HG03060 (cell line): ENCODE data around the gene SLC2A14.
"Not testable (repeated sequence)": the region's sequence is repeated elsewhere in the genome, so short reads cannot be mapped to it uniquely, and the experiment has no call there.

Source experiments
- ATAC-seq: cut with Tn5 transposase; IDR thresholded peaks from one replicate; pipeline ENCODE4 v1.9.1; 2021; ENCODE audit warnings: low read depth, moderate number of reproducible peaks; ENCODE audit not compliant: unreplicated experiment

The SLC2A14 gene

GRCh38 chr12:7877420-7877819 is 4.7 kb upstream of the SLC2A14 start:
- ATAC-seq = no peak

- ATAC-seq = no peak
Observed at GRCh38 chr12:7870335-7870734, 2.4 kb downstream of the SLC2A14 start.

GRCh38 chr12:7869137-7869536 is 3.6 kb downstream of the SLC2A14 start:
- no peak for ATAC-seq

- ATAC-seq = no peak
Observed at GRCh38 chr12:7868391-7868790, 4.3 kb downstream of the SLC2A14 start.

GRCh38 chr12:7864601-7865150 is 8.0 kb downstream of the SLC2A14 start:
- ATAC-seq = no peak

- not testable (repeated sequence) for ATAC-seq
Observed at GRCh38 chr12:7862814-7863348, 9.8 kb downstream of the SLC2A14 start.

- not testable (repeated sequence) for ATAC-seq
Observed at GRCh38 chr12:7862301-7862700, 10.4 kb downstream of the SLC2A14 start.

GRCh38 chr12:7859552-7859951 is 13.2 kb downstream of the SLC2A14 start:
- no peak for ATAC-seq

- ATAC-seq = no peak
Observed at GRCh38 chr12:7857971-7858370, 14.7 kb downstream of the SLC2A14 start.

- no peak for ATAC-seq
Observed at GRCh38 chr12:7856516-7856915, 16.2 kb downstream of the SLC2A14 start.

- no peak for ATAC-seq
Observed at GRCh38 chr12:7853557-7853956, 19.2 kb downstream of the SLC2A14 start.

GRCh38 chr12:7851622-7852081 is 21.1 kb downstream of the SLC2A14 start:
- ATAC-seq = not testable (repeated sequence)

- not testable (repeated sequence) for ATAC-seq
Observed at GRCh38 chr12:7850099-7850498, 22.6 kb downstream of the SLC2A14 start.

GRCh38 chr12:7848098-7848422 is 24.7 kb downstream of the SLC2A14 start:
- not testable (repeated sequence) for ATAC-seq

- not testable (repeated sequence) for ATAC-seq
Observed at GRCh38 chr12:7847226-7848097, 25.3 kb downstream of the SLC2A14 start.

GRCh38 chr12:7844116-7844515 is 28.6 kb downstream of the SLC2A14 start:
- ATAC-seq = no peak

- not testable (repeated sequence) for ATAC-seq
Observed at GRCh38 chr12:7843583-7843982, 29.1 kb downstream of the SLC2A14 start.

- not testable (repeated sequence) for ATAC-seq
Observed at GRCh38 chr12:7843149-7843548, 29.6 kb downstream of the SLC2A14 start.

- not testable (repeated sequence) for ATAC-seq
Observed at GRCh38 chr12:7842444-7842843, 30.3 kb downstream of the SLC2A14 start.

GRCh38 chr12:7839848-7840247 is 32.9 kb downstream of the SLC2A14 start:
- ATAC-seq = not testable (repeated sequence)

- not testable (repeated sequence) for ATAC-seq
Observed at GRCh38 chr12:7839226-7839625, 33.5 kb downstream of the SLC2A14 start.

- no peak for ATAC-seq
Observed at GRCh38 chr12:7837366-7837765, 35.3 kb downstream of the SLC2A14 start.
